ENCODE measurements around the gene RERE.

Gene RERE

DNA sequence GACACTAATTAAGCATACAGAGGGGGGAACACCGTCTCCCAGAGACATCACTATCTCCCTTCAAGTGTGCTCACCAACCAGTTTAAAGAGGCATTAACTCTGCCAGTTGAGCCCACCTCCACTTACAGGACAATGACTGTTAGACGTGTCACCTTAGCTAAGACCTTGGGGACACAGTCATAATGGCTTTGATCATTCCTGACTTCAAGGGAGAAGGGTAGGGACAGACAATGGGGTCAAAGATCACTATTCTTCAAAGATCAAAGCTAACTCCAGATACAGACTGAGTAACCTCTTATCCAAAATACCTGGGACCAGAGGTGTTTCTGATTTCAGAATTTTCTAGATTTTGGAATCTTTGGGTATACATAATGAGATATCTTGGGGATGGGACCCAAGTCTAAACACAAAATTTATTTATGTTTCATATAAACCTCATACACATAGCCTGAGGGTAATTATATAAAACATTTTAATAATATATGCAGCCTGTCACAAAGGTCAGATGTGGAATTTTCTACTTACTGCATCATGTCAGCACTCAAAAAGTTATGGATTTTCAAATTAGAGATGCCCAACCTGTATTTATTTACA, 253.4 kb downstream of the RERE start:
- DNase-seq: no peak

DNA sequence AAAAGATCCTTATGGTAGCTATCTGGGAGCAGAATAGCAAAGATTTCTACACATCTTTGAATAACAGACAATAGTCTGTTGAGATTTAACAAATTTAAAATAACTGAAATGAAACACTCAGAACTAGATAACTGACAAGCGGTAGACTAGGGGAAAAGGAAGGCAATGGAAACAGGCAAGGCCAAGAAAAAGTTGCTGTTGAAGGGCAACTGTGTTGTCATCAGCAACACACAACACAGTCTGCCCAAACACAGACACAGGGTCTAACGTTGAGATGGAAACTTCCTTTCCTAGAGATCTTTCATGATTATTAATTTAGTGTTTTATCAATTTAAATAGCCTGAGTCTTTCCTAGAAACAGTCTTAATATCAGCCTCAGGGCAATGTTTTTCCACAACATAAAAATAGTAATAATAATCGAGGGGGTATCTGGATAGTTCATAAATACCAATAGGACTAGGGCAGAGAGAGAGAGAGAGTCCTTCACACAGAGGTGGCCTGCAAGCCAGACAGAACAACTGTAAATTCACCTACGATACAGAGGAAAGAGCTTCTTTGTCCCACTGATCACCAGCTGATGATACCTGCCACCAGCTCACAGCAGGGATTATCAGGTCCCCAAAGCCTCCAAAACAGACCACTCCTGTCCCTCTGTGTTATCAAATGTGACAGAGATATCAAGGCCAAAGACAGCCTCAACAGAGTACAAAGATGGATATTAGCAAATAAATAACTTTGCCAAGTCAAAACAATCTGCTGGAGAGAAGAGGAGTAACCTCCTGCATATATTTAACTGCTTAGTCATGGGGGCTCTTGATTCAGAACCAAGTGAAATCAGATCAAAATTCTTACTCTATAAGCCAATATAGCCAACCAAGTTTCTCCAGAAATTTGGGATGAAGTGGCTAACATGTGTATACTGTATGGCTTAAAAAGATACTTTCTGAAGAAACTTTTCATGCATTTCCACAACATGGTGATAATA, 254.3 kb downstream of the RERE start:
- no peak for DNase-seq

DNA sequence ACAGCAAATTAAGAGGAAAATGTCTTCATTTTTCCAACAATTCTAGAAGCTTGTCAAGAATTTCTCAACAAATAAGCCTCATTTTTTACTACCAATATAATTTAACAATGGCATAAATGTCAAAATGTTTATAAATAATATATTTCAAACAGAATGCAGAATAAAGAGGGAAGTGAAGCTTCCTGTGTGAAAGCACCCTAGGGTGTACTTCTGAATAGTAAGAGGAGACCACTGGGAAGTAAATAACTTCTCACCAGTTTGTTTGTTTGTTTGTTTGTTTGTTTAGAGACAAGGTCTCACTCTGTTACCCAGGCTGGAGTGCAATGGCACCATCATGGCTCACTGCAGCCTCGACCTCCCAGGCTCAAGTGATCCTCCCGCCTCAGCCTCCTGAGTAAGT, 255.2 kb downstream of the RERE start:
- DNase-seq: no peak

DNA sequence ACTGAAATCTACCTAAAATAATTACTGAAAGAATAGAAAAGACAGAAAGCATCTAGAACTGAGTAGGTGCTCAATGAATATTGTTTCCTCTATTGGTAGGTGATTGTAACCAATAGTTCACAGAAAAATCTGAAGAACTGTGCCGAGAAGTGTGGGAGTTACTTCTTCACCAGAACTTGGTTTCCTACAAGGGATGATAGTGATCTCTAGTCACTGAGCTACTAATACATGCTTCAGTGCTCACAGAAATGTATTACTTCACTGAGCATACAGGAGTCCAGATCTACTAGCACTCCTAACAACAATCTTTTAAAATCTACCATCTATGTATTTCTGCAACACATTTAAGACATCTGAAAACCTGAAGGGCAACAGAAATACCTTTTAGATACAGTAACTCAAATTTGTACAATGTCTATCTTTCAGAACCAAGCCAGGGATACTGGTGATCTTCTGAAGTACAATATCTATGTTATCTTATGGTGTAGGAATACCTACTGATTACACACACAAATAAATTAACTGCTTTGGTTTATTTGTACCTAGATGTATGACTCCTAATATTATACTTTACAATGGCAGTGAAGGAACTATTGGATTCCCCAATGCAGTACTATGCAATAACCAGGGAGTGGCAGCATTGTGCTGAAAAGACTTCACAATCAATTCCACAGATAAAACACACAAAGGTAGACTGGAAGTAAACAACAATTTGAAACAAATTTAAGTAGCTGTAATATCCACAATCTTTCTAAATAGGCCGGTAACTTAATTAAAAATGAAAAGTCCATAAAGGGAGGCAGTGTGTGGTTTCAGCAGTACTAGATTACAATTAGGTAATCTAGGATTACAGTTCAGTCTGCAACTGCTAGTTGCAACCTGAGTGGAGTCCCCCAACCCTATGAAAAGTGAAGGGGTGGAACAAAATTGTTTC, 256.6 kb downstream of the RERE start:
- peak; percentile 35 for DNase-seq

DNA sequence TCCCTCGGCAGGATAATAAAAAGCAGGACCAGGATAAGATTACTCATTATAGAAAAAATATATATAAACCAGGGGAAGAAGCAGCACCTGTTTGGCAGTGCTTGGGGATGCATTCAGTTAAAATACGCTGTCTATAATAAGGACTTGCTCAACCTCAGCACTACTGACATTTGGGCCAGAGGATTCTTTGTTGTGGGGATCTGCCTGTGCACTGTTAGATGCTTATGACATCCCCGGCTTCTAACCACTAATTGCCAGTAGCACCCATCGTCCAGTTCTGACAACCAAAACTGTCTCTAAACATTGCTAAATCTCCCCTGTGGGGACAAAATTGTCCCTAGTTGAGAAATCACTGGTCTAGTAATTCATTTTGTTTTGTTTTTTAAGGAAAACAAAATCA, 257.4 kb downstream of the RERE start:
- no peak for DNase-seq

DNA sequence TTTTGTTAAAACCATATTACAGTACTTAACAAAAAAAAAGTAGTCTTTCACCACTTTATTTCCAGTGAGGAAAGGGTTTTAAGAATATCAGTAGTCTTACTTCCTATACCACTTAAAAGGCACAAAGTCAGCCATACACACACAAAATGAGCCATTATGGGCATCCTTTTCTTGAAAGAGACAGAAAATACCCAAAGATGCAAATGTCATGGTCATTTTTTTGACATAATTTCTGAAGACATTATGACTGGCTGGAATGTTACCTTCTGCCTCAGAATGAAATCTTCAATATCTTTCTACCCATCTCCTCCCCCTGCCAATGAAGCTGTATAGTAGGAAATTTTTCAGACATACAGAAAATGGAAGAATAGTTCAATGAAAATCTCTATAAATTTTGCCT, 261.9 kb downstream of the RERE start:
- no peak for DNase-seq

DNA sequence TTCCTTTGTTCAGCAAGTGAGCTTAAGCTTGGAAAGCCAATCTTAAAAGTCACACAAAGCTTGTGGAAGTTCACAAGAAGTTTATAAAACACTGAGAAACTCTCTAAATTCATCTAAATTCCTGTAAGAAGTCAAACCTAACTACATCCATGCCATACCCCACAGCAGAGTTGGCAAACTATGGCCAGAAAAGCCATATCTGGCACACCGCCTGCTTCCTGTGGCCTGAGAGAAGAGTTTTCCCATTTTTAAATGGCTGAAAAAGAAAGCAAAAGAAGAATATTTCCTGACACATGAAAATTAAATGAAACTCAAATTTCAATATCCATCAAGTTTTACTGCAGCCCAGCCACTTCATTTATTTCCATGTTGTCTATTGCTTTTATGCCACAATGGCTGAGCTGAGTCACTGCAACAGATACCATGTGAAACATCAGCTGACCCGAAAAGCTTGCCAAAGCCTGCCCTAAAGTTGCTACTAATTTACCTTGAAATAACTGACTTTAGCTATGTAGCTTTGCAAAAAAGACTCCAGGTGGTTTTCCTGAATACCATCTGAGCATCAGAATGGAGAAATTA, 262.4 kb downstream of the RERE start:
- no peak for DNase-seq

DNA sequence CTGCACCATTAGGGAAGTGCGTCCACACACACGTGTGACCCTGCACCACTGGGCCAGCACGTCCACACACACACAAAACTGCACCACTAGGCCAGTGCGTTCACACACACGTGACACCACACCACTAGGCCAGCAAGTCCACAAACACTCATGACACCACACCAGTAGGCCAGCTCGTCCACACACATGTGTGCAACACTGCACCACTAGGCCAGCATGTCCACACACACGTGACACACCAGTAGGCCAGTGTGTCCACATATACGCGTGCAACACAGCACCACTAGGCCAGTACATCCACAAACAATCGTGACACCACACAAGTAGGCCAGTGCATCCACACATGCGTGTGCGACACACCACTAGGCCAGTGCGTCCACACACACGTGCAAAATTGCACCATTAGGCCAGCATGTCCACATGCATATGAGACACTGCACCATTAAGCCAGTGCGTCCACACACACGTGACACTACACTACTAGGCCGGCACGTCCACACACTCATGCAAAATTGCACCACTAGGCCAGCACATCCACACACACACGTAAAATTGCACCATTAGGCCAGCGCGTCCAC, 264.5 kb downstream of the RERE start:
- DNase-seq: no peak

DNA sequence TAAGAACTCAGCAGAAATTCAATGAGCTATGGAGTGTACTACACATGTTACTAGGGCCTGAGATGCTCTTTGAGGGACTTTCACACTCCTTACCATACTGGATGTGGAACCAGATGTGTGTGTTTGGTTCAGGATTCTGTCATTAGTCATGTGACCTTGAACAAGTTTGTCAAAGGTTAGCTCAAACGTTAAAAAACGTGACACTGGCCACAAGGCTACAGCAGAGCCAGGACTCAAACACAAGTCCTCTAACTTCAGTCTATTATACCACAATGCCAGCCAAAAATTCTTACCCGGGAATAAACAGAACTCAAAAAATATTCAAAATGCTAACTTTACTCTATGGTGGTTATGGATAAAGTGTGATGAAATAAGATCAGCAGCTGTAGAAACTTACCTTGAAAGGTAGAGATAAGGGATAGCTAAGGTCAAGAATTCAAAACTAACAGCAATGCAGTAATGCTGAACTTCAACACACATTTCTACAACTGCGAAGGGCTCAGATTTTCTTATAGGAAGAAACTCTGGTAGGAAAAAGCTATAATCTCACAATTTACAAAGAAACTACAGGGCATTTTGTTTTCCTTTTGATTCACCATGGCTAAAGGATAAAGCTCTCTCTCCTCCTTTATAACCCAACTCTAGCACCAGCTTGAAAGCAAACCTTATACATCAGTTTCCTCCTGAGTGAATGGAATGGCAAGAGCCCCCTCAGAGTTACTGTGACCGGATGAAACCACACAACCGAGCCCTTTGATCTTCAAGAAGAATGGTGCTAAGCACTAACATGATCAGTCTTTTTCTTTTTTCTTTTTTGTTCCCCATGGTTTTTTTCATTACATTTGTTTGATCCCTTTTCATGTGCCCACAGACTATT, 265.6 kb downstream of the RERE start:
- no peak for DNase-seq

DNA sequence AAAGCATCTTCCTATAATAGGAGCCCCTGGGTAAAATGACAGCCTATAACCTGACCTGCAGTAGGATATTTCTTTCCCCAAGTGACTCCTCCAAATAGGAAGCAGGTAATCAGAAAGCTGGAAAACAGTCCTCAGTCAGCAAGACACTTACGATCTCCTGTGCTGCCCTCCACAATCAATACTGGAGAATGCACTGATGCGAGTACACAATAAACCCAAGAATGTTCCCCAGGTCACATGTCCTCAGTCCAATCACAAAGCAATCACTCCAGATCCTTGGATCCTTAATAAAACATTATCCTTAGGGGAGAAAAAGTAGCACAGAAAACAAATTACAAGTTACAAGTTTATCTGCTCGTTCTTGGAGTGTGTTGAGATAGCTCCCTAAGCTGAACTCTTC, 266.4 kb downstream of the RERE start:
- DNase-seq: no peak

DNA sequence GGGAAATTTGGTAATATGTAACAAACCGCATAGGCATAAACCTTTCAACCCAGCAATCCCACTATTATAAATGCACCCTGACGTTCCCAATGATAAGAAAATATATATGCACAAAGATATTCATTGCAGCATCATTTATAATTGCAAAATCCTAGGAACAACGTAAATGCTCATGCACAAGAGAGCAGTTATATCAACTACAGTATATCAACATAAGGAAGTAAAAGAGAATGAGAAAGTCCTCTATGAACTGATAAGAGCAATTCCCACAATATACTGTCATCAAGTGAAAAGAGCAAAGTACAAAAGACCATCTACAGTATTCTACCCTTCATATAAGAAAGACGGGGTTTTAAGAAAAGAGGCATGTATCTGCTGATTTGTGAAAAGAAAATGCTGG, 269.6 kb downstream of the RERE start:
- no peak for DNase-seq

DNA sequence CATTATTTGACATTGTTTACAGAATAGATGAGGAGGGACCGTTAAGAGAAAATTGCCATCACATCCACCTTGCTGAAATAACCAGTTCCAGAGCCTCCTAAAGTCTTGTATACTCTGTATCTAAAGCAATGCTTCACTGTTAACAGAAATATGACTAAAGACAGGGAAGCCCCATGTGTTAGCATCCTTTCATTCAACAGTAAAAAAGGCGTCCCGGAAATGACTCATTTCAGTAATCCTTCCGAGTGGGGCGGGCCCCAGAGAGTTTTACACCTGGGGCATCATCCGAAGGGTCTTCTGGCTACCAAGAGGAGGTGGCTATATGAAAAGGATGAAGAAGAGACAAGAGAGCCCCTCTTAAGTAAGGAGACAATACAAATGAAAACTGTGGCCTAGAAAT, 272.4 kb downstream of the RERE start:
- no peak for DNase-seq

DNA sequence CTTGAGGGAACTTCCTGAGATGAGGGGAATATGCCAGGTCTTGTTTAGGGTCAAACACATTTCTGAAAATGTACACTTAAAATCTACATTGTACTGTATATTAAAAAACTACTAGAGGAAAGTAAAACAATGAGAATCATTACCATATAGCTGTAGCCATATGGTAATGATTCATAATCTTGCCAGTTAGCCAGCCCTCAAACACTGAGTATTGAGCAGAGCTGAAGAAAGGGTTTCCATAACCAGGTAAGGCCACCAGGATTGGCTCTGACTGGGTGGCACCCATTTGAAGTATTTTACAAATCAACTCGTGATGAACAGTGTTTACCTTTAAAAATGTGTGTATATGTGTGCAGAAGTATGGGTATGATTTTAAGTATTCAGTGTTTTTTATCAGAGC, 272.8 kb downstream of the RERE start:
- no peak for DNase-seq

DNA sequence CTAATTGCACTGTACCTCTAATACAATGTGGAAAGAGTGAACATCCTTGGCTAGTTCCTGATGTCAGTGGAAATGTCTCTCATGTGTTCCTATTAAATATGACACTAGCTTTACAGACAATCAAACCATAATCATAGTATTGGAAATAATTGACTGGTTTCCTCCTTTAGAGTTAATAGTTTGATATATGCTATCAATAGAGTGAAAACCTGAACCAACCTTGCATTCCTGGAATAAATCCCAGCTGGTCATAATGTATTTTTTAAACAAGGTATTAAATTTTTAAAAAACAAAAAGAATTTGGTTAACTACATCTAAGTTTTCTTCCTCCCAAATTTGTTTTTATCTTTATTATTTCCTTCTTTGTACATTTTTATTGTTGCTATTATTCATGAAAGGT, 273.5 kb downstream of the RERE start:
- no peak for DNase-seq

DNA sequence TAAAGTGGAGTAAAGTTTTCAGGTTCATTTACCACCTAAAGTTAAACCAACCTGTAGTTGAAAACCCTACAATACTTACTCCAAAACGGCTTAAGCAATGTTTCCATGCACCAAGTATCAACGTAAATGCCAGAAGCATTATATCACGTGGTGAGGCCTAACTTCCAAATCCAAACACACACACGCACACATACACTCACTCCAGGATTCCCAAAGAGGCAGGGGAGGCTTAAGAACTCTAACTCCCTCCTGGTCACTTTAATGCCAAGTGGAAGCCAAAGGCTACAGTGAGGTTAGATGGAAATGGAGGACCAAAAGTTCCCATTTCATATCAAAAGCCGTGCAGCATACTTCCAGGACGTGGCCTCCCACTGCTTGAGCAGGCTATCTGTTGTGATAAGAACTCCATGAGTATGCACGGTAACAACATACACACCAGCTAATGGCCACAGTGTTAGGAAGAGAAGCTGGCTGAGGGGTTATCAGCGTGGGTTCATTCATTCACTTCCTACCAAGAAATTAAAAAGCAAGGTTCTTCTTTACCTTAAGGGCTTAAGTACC, 275.4 kb downstream of the RERE start:
- DNase-seq: no peak

DNA sequence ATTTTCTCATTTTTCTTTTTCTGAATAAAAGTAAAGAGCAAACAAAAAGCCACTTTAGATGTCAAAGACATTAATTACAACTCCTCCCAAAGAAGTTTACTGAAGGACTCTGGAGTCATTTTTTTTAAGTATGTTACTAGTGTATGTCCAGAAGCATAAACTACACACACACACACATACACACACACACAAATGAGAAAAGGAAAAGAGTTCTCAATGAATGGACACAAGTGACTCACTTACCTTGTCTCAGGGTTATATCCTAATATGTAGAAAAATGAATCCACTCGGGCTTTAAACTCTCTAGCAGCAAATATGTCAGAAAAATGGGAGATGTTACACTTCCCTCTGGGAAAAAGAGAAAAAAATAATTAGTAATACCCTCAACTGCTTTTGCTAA, 276.5 kb downstream of the RERE start:
- no peak for DNase-seq

DNA sequence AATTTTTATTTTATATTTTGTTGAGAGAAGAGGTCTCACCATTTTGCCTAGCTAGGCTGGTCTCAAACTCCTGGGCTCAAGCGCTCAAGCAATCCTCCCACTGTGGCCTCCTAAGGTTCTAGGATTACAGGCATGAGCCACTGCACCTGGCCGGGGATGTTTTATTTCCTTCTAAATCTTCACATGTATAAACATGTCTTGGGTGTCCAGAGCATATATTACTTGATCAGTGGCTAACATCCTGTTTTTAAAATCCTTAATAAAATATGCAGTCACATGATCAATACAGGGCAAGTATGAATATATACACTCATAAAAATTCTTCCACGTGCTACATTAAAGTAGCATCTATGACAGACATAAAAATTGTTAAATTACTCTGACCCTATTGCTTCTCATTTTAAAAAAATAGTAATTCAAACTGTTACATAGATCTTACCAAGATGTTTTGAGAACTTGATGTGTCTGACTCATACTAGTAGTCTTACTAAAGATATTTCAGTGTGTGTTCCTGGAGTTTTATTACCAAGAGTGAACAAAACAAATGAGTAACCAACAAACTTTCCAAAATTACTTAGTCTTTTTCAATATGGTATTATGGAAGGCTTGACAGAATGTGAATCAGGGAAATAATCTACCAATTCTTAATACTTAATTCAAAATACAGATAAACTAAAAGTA, 277.0 kb downstream of the RERE start:
- DNase-seq: no peak

DNA sequence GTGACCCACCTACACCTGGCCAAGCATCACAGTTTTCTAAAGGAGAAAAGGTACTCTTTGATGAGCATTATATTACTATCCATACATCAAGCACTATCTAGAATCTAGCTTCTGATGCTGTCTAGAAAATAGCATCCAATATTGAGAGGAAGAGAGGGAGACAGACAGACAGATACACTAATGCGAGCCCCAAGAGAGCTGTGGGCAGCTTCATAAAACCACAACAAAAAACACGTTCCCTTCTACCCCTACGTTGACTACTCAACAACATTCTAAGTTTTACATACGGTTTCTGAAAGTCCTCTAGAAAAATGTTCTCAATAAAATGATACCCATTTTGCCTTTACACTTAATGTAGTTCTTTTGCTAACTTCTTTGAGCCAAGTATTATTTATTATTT, 277.8 kb downstream of the RERE start:
- no peak for DNase-seq

DNA sequence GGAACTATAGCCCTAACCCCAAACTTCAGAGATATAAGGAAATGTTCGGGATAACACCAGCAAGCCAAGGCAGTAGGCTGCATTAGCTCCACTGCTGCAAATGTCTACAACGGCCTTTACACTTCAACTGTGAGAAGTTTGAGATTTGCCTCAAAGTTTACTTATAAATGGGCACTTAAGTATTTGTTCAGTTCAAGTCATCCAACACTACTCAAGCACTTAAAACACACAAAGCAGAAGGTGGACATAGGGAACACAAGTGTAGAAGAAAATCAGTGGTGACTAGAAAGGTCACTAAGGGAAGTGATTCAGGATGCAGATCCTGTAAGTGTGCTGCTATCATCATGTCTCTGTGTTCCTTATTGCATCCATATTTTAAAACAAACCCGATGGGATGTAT, 278.9 kb downstream of the RERE start:
- no peak for DNase-seq

DNA sequence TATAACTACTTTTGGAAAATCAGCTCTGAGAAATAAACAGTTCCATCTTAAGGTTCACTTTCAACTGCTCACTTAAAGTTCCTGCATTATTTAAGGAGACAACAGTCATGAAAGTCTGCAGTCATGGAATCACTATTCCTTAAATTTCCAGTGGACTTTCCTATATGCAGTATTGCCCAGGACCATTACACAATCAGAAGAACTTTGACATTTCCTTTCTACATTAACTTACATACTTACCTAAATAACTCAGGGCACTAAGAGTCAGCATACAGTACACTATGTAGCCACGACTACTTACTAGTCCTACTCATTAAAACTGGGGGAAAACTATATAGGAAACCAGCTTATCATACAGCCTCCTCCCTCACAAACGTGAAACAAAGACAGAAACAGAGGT, 279.4 kb downstream of the RERE start:
- no peak for DNase-seq

DNA sequence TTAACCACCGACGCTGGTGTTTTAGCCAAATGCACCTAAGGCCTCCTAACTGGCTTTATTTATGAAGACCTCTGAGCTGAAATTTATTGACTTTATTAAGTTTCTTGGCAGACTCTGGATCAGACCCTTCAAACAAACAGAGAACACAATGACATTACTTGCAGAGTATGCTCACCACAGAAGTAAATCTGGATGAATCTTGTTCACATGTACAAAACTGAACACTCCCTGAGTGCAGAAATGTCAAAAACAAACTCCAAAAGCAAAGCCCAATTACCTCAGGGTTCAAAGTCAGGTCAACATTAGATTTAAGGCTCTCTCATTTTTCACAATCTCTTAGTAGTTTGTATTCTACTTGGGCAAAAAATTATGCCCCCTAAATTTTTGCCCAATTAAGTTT, 280.9 kb downstream of the RERE start:
- DNase-seq: no peak

All from activated gamma-delta T cell treated with Interleukin-2 at 50 U/mL for 16 hours (primary cell).